Measurements from ENCODE around the gene HTT-AS.

The HTT-AS gene

DNA sequence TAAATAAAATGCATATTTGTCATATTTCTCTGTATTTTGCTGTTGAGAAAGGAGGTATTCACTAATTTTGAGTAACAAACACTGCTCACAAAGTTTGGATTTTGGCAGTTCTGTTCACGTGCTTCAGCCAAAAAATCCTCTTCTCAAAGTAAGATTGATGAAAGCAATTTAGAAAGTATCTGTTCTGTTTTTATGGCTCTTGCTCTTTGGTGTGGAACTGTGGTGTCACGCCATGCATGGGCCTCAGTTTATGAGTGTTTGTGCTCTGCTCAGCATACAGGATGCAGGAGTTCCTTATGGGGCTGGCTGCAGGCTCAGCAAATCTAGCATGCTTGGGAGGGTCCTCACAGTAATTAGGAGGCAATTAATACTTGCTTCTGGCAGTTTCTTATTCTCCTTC lies 3.5 kb upstream of the HTT-AS start:
- TF ChIP-seq, protein P1, sequence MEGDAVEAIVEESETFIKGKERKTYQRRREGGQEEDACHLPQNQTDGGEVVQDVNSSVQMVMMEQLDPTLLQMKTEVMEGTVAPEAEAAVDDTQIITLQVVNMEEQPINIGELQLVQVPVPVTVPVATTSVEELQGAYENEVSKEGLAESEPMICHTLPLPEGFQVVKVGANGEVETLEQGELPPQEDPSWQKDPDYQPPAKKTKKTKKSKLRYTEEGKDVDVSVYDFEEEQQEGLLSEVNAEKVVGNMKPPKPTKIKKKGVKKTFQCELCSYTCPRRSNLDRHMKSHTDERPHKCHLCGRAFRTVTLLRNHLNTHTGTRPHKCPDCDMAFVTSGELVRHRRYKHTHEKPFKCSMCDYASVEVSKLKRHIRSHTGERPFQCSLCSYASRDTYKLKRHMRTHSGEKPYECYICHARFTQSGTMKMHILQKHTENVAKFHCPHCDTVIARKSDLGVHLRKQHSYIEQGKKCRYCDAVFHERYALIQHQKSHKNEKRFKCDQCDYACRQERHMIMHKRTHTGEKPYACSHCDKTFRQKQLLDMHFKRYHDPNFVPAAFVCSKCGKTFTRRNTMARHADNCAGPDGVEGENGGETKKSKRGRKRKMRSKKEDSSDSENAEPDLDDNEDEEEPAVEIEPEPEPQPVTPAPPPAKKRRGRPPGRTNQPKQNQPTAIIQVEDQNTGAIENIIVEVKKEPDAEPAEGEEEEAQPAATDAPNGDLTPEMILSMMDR (IDR thresholded peaks at IDR 0.05; ENCODE audit: low read length, missing control alignments) = no peak
- no peak for DNase-seq (ENCODE audit: low read depth)
- H3K4me3 ChIP-seq (replicated peaks; ENCODE audit: low read depth, low read length) = no peak overlapping the region

DNA sequence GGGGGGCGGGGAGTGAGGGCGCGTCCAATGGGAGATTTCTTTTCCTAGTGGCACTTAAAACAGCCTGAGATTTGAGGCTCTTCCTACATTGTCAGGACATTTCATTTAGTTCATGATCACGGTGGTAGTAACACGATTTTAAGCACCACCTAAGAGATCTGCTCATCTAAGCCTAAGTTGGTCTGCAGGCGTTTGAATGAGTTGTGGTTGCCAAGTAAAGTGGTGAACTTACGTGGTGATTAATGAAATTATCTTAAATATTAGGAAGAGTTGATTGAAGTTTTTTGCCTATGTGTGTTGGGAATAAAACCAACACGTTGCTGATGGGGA lies 1.3 kb upstream of the HTT-AS start:
- TF ChIP-seq, protein P1 (IDR thresholded peaks at IDR 0.05; ENCODE audit: low read length, missing control alignments) = no peak
- DNase-seq (ENCODE audit: low read depth) = no peak
- H3K4me3 ChIP-seq (replicated peaks; ENCODE audit: low read depth, low read length) = peak overlapping the region; percentile 91

DNA sequence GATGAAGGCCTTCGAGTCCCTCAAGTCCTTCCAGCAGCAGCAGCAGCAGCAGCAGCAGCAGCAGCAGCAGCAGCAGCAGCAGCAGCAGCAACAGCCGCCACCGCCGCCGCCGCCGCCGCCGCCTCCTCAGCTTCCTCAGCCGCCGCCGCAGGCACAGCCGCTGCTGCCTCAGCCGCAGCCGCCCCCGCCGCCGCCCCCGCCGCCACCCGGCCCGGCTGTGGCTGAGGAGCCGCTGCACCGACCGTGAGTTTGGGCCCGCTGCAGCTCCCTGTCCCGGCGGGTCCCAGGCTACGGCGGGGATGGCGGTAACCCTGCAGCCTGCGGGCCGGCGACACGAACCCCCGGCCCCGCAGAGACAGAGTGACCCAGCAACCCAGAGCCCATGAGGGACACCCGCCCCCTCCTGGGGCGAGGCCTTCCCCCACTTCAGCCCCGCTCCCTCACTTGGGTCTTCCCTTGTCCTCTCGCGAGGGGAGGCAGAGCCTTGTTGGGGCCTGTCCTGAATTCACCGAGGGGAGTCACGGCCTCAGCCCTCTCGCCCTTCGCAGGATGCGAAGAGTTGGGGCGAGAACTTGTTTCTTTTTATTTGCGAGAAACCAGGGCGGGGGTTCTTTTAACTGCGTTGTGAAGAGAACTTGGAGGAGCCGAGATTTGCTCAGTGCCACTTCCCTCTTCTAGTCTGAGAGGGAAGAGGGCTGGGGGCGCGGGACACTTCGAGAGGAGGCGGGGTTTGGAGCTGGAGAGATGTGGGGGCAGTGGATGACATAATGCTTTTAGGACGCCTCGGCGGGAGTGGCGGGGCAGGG lies 711 bp upstream of the HTT-AS start:
- DNase-seq (ENCODE audit: low read depth) = peak; percentile 53
- TF ChIP-seq, protein P1 (IDR thresholded peaks at IDR 0.05; ENCODE audit: low read length, missing control alignments) = no peak
- H3K4me3 ChIP-seq (replicated peaks; ENCODE audit: low read depth, low read length) = peak overlapping the region; percentile 91

DNA sequence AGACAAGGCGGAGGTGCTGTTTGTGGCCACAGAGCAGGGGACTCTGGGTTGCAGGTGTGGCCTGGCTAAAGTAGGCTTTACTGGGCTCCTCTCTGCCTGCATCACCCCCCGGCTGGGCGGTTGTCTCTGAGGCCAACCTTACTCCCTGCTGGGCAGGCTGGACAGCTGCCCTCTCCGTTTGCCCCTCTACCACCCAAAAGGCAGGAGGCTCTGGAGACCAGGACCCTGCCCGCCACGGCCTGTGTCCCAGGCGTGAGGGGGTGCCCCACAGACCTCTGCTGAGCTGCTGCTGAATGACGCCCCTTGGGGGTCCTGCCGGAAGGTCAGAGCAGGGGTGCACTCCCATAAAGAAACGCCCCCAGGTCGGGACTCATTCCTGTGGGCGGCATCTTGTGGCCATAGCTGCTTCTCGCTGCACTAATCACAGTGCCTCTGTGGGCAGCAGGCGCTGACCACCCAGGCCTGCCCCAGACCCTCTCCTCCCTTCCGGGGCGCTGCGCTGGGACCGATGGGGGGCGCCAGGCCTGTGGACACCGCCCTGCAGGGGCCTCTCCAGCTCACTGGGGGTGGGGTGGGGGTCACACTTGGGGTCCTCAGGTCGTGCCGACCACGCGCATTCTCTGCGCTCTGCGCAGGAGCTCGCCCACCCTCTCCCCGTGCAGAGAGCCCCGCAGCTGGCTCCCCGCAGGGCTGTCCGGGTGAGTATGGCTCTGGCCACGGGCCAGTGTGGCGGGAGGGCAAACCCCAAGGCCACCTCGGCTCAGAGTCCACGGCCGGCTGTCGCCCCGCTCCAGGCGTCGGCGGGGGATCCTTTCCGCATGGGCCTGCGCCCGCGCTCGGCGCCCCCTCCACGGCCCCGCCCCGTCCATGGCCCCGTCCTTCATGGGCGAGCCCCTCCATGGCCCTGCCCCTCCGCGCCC lies 920 bp downstream of the HTT-AS start:
- peak overlapping the region; percentile 62 for H3K4me3 ChIP-seq (replicated peaks; ENCODE audit: low read depth, low read length)
- TF ChIP-seq, protein P1 (IDR thresholded peaks at IDR 0.05; ENCODE audit: low read length, missing control alignments) = no peak
- DNase-seq (ENCODE audit: low read depth) = no peak

DNA sequence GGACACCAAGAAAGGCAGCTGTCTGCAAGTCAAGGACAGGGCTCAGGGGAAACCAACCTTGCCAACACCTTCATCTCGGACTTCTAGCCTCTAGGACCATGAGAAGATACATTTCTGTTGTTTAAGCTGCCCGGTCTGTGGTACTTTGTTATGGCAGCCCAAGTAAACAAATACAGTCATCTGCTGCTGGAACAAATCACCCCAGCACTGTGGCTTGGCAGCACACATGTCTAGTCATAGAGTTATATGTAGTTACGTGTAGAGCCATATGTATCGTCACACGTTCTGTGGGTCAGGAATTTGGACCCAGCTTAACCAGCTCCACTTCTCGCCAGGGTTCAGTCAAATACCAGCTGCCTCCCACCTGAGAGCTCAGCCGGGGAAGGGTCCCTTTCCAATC lies 2.5 kb downstream of the HTT-AS start:
- H3K4me3 ChIP-seq (replicated peaks; ENCODE audit: low read depth, low read length) = no peak overlapping the region
- TF ChIP-seq, protein P1 (IDR thresholded peaks at IDR 0.05; ENCODE audit: low read length, missing control alignments) = no peak
- no peak for DNase-seq (ENCODE audit: low read depth)

DNA sequence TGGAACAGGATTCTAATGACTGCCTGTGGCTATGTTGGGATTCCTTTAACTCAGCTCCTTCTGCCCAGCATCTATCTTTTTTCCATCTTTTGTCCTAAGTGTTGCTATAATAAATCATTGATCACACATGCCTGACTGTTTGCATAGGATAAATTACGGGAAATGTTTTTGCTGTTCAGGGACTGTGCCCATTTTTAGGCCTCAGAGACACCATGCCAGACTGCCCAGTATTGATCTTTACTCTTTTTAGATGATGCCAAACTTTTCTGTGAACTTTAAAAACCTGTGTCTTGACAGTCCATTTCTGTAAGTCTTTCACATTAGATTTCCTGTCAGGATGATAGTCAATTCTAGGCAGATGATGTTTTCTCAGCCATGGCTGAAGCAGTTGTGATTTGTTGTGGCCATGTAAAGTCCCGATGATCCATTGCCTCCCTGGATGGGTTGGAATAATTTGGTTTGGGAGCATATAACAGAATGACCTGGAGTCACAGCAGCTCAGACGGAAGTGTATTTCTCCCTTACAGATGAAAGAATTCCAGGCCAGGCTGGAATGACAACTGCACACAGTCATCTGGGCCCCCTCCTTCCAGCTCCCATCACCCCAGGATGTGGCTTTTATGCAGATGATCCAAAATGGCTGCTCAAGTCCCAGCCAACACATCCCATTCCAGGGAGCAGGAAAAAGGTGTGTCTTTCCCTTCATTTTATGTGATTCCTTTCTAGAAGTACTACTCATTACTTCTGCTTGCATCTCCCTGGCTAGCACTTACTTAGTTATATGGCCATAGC lies 3.4 kb downstream of the HTT-AS start:
- TF ChIP-seq, protein P1 (IDR thresholded peaks at IDR 0.05; ENCODE audit: low read length, missing control alignments) = no peak
- DNase-seq (ENCODE audit: low read depth) = no peak
- H3K4me3 ChIP-seq (replicated peaks; ENCODE audit: low read depth, low read length) = no peak overlapping the region

All from fibroblast of pulmonary artery (primary cell).